Measurements from ENCODE around the gene CNOT1. TPM values are rescaled to one million over a fixed set of nuclear protein-coding genes. Genes with fewer than 3 reads are reported as not detected.

The CNOT1 gene
- total RNA-seq, 1 experiment from 2014 or later, result 135 TPM

- Histone ChIP-seq H4K20me1 (ENCODE audit: low read length) (peaks cover 20% of the 10 kb centered on the region), H3K36me3 (ENCODE audit: low read depth, low read length) (peaks cover 6% of the 10 kb centered on the region; the same call in 1 of the 2 replicates), H2AFZ (ENCODE audit: low read length) (0 out of 2 replicates have a peak overlapping the region, but pooled peaks have one; percentile 43), H3K27me3 (ENCODE audit: low read length) (no peaks in the 10 kb centered on the region), H3K9me2 (replicated peaks; ENCODE audit: low read length) (no peaks in the 10 kb centered on the region), H3K4me1 (ENCODE audit: insufficient read depth, low read length) (no peaks in the 10 kb centered on the region; the same call in 1 of the 2 replicates), H3F3A (ENCODE audit: low read length, unreplicated experiment) (no peaks in the 10 kb centered on the region), H3K9me3 (ENCODE audit: low read length) (no peaks in the 10 kb centered on the region), H3K9ac (ENCODE audit: low read length) (peak overlapping the region; percentile 97), H3K27ac (ENCODE audit: low read length) (peak overlapping the region; percentile 53), H3K79me2 (ENCODE audit: low read length) (peaks cover 56% of the 10 kb centered on the region), H3K4me2 (ENCODE audit: low read length) (peak overlapping the region; percentile 83), H3K4me3 (ENCODE audit: low read length) (peak overlapping the region; percentile 91)
- ATAC-seq (peak; percentile 23), DNase-seq (peak; percentile 23)
- no TSS peak for BruUV-seq (replicated peaks)
- POLR2A ChIA-PET (ENCODE audit: unreplicated experiment), result no interaction called here
- CTCF ChIA-PET, result no interaction called here
- intact Hi-C loops (cut with micrococcal nuclease), result no loop called here
- TF ChIP-seq EZH2phosphoT487 (IDR thresholded peaks at IDR 0.05; ENCODE audit: borderline replicate concordance, low read length), result no peak
- TF ChIP-seq CTCF (conservative IDR thresholded peaks at IDR 0.05; ENCODE audit: low read depth, low read length), result no peak
- no peak for TF ChIP-seq EZH2 (IDR thresholded peaks at IDR 0.05; ENCODE audit: low read length, unreplicated experiment)
Measured at GRCh38 chr16:58628845-58629732, 537 bp downstream of the CNOT1 start.

GRCh38 chr16:58624209-58624608, 5.4 kb downstream of the CNOT1 start:
- no peak overlapping the region for H2AFZ ChIP-seq (ENCODE audit: low read length)
- H3K4me3 ChIP-seq (ENCODE audit: low read length), result no peak overlapping the region
- no peak for ATAC-seq
- H4K20me1 ChIP-seq (ENCODE audit: low read length), result peaks cover 23% of the 10 kb centered on the region
- no peak overlapping the region for H3K4me2 ChIP-seq (ENCODE audit: low read length)
- DNase-seq, result no peak
- H3K9me2 ChIP-seq (replicated peaks; ENCODE audit: low read length), result no peaks in the 10 kb centered on the region
- BruUV-seq (replicated peaks), result no TSS peak
- CTCF ChIA-PET, result no interaction called here
- H3K9me3 ChIP-seq (ENCODE audit: low read length), result no peaks in the 10 kb centered on the region
- H3K4me1 ChIP-seq (ENCODE audit: insufficient read depth, low read length), result no peaks in the 10 kb centered on the region; the same call in 1 of the 2 replicates
- H3K9ac ChIP-seq (ENCODE audit: low read length), result no peak overlapping the region
- no peaks in the 10 kb centered on the region for H3F3A ChIP-seq (ENCODE audit: low read length, unreplicated experiment)
- no peak for TF ChIP-seq EZH2phosphoT487 (IDR thresholded peaks at IDR 0.05; ENCODE audit: borderline replicate concordance, low read length)
- no peak for TF ChIP-seq EZH2 (IDR thresholded peaks at IDR 0.05; ENCODE audit: low read length, unreplicated experiment)
- no peak for TF ChIP-seq CTCF (conservative IDR thresholded peaks at IDR 0.05; ENCODE audit: low read depth, low read length)
- intact Hi-C loops (cut with micrococcal nuclease), result no loop called here
- H3K27me3 ChIP-seq (ENCODE audit: low read length), result no peaks in the 10 kb centered on the region
- H3K27ac ChIP-seq (ENCODE audit: low read length), result no peak overlapping the region
- peaks cover 12% of the 10 kb centered on the region; the same call in 1 of the 2 replicates for H3K36me3 ChIP-seq (ENCODE audit: low read depth, low read length)
- POLR2A ChIA-PET (ENCODE audit: unreplicated experiment), result no interaction called here
- peaks cover 94% of the 10 kb centered on the region for H3K79me2 ChIP-seq (ENCODE audit: low read length)

- H3K9ac ChIP-seq (ENCODE audit: low read length), result no peak overlapping the region
- peaks cover 13% of the 10 kb centered on the region; the same call in 1 of the 2 replicates for H3K36me3 ChIP-seq (ENCODE audit: low read depth, low read length)
- H3K4me1 ChIP-seq (ENCODE audit: insufficient read depth, low read length), result no peaks in the 10 kb centered on the region; the same call in 1 of the 2 replicates
- H3F3A ChIP-seq (ENCODE audit: low read length, unreplicated experiment), result no peaks in the 10 kb centered on the region
- H3K27me3 ChIP-seq (ENCODE audit: low read length), result no peaks in the 10 kb centered on the region
- H3K4me3 ChIP-seq (ENCODE audit: low read length), result no peak overlapping the region
- H3K9me3 ChIP-seq (ENCODE audit: low read length), result no peaks in the 10 kb centered on the region
- H3K9me2 ChIP-seq (replicated peaks; ENCODE audit: low read length), result no peaks in the 10 kb centered on the region
- BruUV-seq (replicated peaks), result no TSS peak
- no peak for DNase-seq
- H2AFZ ChIP-seq (ENCODE audit: low read length), result no peak overlapping the region
- H3K79me2 ChIP-seq (ENCODE audit: low read length), result peaks cover 93% of the 10 kb centered on the region
- TF ChIP-seq EZH2 (IDR thresholded peaks at IDR 0.05; ENCODE audit: low read length, unreplicated experiment) (no peak), CTCF (conservative IDR thresholded peaks at IDR 0.05; ENCODE audit: low read depth, low read length) (no peak), EZH2phosphoT487 (IDR thresholded peaks at IDR 0.05; ENCODE audit: borderline replicate concordance, low read length) (no peak)
- no peak overlapping the region for H3K4me2 ChIP-seq (ENCODE audit: low read length)
- peaks cover 3% of the 10 kb centered on the region; the same call in 1 of the 2 replicates for H4K20me1 ChIP-seq (ENCODE audit: low read length)
- ChIA-PET CTCF (no interaction called here), POLR2A (ENCODE audit: unreplicated experiment) (no interaction called here)
- ATAC-seq, result no peak
- H3K27ac ChIP-seq (ENCODE audit: low read length), result no peak overlapping the region
- intact Hi-C loops (cut with micrococcal nuclease), result no loop called here
Measured at GRCh38 chr16:58620396-58620795, 9.2 kb downstream of the CNOT1 start.
